ENCODE results near the gene CELF1. TPM values are rescaled to one million over a fixed set of nuclear protein-coding genes. Genes with fewer than 3 reads are reported as not detected.

CELF1 gene
- total and polyA plus RNA-seq, 2 of the 4 experiments (the other 2 are of a cell fraction): 63.3 to 135 TPM

GRCh38 chr11:47595967-47596366 lies 43.0 kb upstream of the CELF1 start:
- H3K9me3 ChIP-seq (ENCODE audit: control insufficient read depth, insufficient read depth, low read length): no peaks in the 10 kb centered on the region
- H4K20me1 ChIP-seq (ENCODE audit: insufficient read depth, low read length): no peaks in the 10 kb centered on the region
- TF ChIP-seq CTCF (conservative IDR thresholded peaks at IDR 0.05; ENCODE audit: low read depth, low read length): no peak
- no peak for TF ChIP-seq MXI1 (IDR thresholded peaks at IDR 0.05; ENCODE audit: borderline replicate concordance, low read depth, low read length)
- TF ChIP-seq FOS (IDR thresholded peaks at IDR 0.05; ENCODE audit: low read depth, low read length): no peak
- TF ChIP-seq NFE2L2 (IDR thresholded peaks at IDR 0.05; ENCODE audit: low read depth, low read length): no peak
- TF ChIP-seq ELK1 (IDR thresholded peaks at IDR 0.05; ENCODE audit: borderline replicate concordance, low read depth, low read length): no peak
- no peak for TF ChIP-seq BHLHE40 (IDR thresholded peaks at IDR 0.05; ENCODE audit: low read depth, low read length)
- no peak for TF ChIP-seq CHD1 (IDR thresholded peaks at IDR 0.05; ENCODE audit: low read depth, low read length)
- TF ChIP-seq MAFK (IDR thresholded peaks at IDR 0.05; ENCODE audit: low read depth, low read length): no peak
- no peak overlapping the region for H2BK5ac ChIP-seq (ENCODE audit: low read depth, low read length, poor library complexity, severe bottlenecking)
- H3K14ac ChIP-seq (replicated peaks; ENCODE audit: low read depth, low read length): no peak overlapping the region
- no peak overlapping the region for H4K91ac ChIP-seq (ENCODE audit: insufficient read depth, low read depth, low read length)
- H4K5ac ChIP-seq (ENCODE audit: low read depth, low read length): no peak overlapping the region
- H2BK20ac ChIP-seq (ENCODE audit: low read depth, low read length): no peak overlapping the region
- H2AFZ ChIP-seq (replicated peaks; ENCODE audit: low read length, poor library complexity): no peak overlapping the region
- intact Hi-C loops (cut with micrococcal nuclease) (no loop called here), dilution Hi-C loops (cut with HindIII; ENCODE audit: low sequenced_read_pairs, unreplicated experiment) (no loop called here), in situ Hi-C loops (cut with MboI; ENCODE audit: low sequenced_read_pairs) (no loop called here)
- no peak overlapping the region for H3K18ac ChIP-seq (ENCODE audit: low read depth, low read length)
- H4K8ac ChIP-seq (ENCODE audit: low read depth in 2 of 2, low read length in 2 of 2): no peak overlapping the region
- H3K4me1 ChIP-seq (ENCODE audit: control insufficient read depth, insufficient read depth, low read length): no peaks in the 10 kb centered on the region
- no peak overlapping the region for H3K4me3 ChIP-seq (ENCODE audit: insufficient read depth, low read depth, low read length)
- H2BK120ac ChIP-seq (ENCODE audit: low read depth, low read length): no peak overlapping the region
- no peaks in the 10 kb centered on the region for H3K9me1 ChIP-seq (ENCODE audit: insufficient read depth, low read length)
- H3K27me3 ChIP-seq (ENCODE audit: control insufficient read depth, insufficient read depth, low read length): peaks cover 46% of the 10 kb centered on the region
- H3K56ac ChIP-seq (ENCODE audit: extremely low read depth, insufficient read depth, low read length): no peak overlapping the region
- ChIA-PET CTCF (interaction anchor here (0.9 kb wide), 1 partner anchor 30 kb away, joined by 6 read pairs; no protein-coding TSS in a partner anchor), POLR2A (ENCODE audit: unreplicated experiment) (no interaction called here)
- H3K23ac ChIP-seq (ENCODE audit: low read depth, low read length): no peak overlapping the region
- no peak overlapping the region for H2AK5ac ChIP-seq (ENCODE audit: low read depth, low read length)
- H3K27ac ChIP-seq (ENCODE audit: insufficient read depth, low read length): no peak overlapping the region
- H2BK15ac ChIP-seq (ENCODE audit: low read depth, low read length): no peak overlapping the region
- WGBS, 2 experiments (ENCODE audit: extremely low coverage in 2 of 2, insufficient read length in 1 of 2): no CpG with 5 or more reads among the region's 1 CpG
- no peaks in the 10 kb centered on the region for H3K36me3 ChIP-seq (ENCODE audit: control insufficient read depth, insufficient read depth, low read length)
- no peak overlapping the region for H2AK9ac ChIP-seq (replicated peaks; ENCODE audit: low read depth, low read length, poor library complexity)
- DNase-seq (no peak), ATAC-seq (ENCODE audit: low read depth) (no peak)
- H3K79me1 ChIP-seq (ENCODE audit: low read depth in 1 of 2, low read length in 2 of 2): no peaks in the 10 kb centered on the region
- no peak overlapping the region for H3K4ac ChIP-seq (ENCODE audit: low read depth, low read length)
- no TSS peak for BruUV-seq (replicated peaks)
- no peak overlapping the region for H3K9ac ChIP-seq (ENCODE audit: low read depth, low read length)
- H3K4me2 ChIP-seq (ENCODE audit: low read depth, low read length): no peak overlapping the region

Data from IMR-90 (cell line).